ENCODE results near the gene DNAJA4.

The DNAJA4 gene

DNA sequence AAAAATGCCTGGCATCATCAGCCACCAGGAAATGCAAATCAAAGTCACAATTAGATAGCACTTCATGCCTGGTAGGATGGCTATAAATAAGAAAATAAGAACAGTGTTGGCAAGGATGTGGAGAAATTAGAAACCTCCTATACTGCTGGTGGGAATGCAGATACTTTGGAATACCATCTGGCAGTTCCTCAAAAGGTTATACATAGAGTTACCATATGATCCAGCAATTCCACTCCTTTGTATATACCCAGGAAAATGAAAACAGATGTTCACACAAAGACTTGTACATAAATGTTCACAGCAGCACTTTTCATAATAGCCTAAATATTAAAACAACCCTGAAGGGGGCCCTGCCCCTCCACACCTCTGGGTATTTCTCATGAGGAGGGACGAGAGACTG is 43.6 kb upstream of the DNAJA4 start:
- TF ChIP-seq ZNF558 (tag by site-specific recombination; IDR thresholded peaks at IDR 0.05) (no peak), ZNF140 (tag by site-specific recombination; IDR thresholded peaks at IDR 0.05) (peak; percentile 70; the same call in 1 of the 2 replicates)
- Histone ChIP-seq H3K4me3 (ENCODE audit: low read depth, low read length) (no peak overlapping the region), H3K36me3 (ENCODE audit: control insufficient read depth in 2 of 2, insufficient read depth in 1 of 2, low read length in 2 of 2) (no peaks in the 10 kb centered on the region), H3K4me1 (ENCODE audit: control insufficient read depth, insufficient read depth, low read length) (no peaks in the 10 kb centered on the region), H3K9me3 (ENCODE audit: control insufficient read depth, insufficient read depth, low read depth, low read length) (no peaks in the 10 kb centered on the region), H3K27ac (ENCODE audit: extremely low read depth, low read depth, low read length) (no peak overlapping the region)
- CTCF ChIA-PET = interaction anchor here (0.6 kb wide), 1 partner anchor 44 kb away, joined by 3 read pairs; no protein-coding TSS in a partner anchor
- POLR2A ChIA-PET = no interaction called here

DNA sequence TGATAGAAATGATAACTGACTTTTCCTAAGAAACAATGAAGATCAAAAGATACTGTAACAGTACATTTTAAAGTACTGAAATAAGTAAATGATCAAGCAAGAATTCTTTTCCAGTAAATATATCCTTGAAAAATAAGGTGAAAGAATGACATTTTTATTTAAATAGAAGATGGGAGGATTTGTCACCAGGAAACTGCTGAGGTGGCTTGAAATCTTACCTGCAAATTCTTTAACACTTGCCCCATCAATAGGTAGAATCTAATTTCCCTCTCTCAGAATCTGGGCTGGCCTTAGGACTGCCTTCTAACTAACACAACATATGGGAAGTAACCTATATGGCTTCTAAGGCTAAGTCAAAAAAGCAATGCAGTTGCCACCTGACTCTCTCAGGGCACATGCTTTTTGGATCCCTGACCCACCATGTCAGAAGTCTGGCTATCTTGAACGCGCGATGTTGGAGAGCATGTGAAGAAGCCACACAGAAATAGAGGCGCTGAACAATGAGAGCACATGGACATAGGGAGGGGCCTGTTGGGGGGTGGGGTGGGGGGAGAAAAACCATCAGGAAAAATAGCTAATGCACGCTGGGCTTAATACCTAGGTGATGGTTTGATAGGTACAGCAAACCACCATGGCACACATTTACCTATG is 41.5 kb upstream of the DNAJA4 start:
- H3K27ac ChIP-seq (ENCODE audit: extremely low read depth, low read depth, low read length) = no peak overlapping the region
- H3K4me3 ChIP-seq (ENCODE audit: low read depth, low read length) = no peak overlapping the region
- H3K9me3 ChIP-seq (ENCODE audit: control insufficient read depth, insufficient read depth, low read depth, low read length) = no peaks in the 10 kb centered on the region
- TF ChIP-seq SCRT1 (tag by site-specific recombination; IDR thresholded peaks at IDR 0.05; ENCODE audit: borderline replicate concordance) (no peak), ZNF114 (tag by site-specific recombination; IDR thresholded peaks at IDR 0.05) (no peak), ZNF239 (tag by site-specific recombination; IDR thresholded peaks at IDR 0.05) (no peak), ZNF585B (tag by site-specific recombination; IDR thresholded peaks at IDR 0.05) (no peak), ZNF354C (tag by site-specific recombination; IDR thresholded peaks at IDR 0.05; ENCODE audit: borderline replicate concordance, low read depth) (no peak), ZNF19 (tag by site-specific recombination; IDR thresholded peaks at IDR 0.05; ENCODE audit: low read depth) (no peak), ZNF747 (tag by site-specific recombination; IDR thresholded peaks at IDR 0.05) (no peak), ZNF473 (tag by site-specific recombination; IDR thresholded peaks at IDR 0.05) (no peak), ZNF433 (tag by site-specific recombination; IDR thresholded peaks at IDR 0.05; ENCODE audit: low read depth) (no peak), ZNF843 (tag by site-specific recombination; IDR thresholded peaks at IDR 0.05) (no peak), ZBTB17 (tag by site-specific recombination; IDR thresholded peaks at IDR 0.05) (no peak), ZNF426 (tag by site-specific recombination; IDR thresholded peaks at IDR 0.05) (no peak)
- TF ChIP-seq, protein P1, sequence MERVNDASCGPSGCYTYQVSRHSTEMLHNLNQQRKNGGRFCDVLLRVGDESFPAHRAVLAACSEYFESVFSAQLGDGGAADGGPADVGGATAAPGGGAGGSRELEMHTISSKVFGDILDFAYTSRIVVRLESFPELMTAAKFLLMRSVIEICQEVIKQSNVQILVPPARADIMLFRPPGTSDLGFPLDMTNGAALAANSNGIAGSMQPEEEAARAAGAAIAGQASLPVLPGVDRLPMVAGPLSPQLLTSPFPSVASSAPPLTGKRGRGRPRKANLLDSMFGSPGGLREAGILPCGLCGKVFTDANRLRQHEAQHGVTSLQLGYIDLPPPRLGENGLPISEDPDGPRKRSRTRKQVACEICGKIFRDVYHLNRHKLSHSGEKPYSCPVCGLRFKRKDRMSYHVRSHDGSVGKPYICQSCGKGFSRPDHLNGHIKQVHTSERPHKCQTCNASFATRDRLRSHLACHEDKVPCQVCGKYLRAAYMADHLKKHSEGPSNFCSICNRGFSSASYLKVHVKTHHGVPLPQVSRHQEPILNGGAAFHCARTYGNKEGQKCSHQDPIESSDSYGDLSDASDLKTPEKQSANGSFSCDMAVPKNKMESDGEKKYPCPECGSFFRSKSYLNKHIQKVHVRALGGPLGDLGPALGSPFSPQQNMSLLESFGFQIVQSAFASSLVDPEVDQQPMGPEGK (tag by site-specific recombination; IDR thresholded peaks at IDR 0.05) = no peak
- TF ChIP-seq, protein P2, sequence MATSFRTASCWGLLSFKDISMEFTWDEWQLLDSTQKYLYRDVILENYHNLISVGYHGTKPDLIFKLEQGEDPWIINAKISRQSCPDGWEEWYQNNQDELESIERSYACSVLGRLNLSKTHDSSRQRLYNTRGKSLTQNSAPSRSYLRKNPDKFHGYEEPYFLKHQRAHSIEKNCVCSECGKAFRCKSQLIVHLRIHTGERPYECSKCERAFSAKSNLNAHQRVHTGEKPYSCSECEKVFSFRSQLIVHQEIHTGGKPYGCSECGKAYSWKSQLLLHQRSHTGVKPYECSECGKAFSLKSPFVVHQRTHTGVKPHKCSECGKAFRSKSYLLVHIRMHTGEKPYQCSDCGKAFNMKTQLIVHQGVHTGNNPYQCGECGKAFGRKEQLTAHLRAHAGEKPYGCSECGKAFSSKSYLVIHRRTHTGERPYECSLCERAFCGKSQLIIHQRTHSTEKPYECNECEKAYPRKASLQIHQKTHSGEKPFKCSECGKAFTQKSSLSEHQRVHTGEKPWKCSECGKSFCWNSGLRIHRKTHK (tag by site-specific recombination; IDR thresholded peaks at IDR 0.05) = no peak
- TF ChIP-seq, protein P3, sequence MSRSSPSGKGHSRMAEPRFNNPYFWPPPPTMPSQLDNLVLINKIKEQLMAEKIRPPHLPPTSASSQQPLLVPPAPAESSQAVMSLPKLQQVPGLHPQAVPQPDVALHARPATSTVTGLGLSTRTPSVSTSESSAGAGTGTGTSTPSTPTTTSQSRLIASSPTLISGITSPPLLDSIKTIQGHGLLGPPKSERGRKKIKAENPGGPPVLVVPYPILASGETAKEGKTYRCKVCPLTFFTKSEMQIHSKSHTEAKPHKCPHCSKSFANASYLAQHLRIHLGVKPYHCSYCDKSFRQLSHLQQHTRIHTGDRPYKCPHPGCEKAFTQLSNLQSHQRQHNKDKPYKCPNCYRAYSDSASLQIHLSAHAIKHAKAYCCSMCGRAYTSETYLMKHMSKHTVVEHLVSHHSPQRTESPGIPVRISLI (tag by site-specific recombination; IDR thresholded peaks at IDR 0.05) = no peak
- H3K36me3 ChIP-seq (ENCODE audit: control insufficient read depth in 2 of 2, insufficient read depth in 1 of 2, low read length in 2 of 2) = no peaks in the 10 kb centered on the region
- no peaks in the 10 kb centered on the region for H3K4me1 ChIP-seq (ENCODE audit: control insufficient read depth, insufficient read depth, low read length)
- ChIA-PET CTCF (interaction anchor here (0.9 to 2.2 kb wide), 2 partner anchors 8 to 17 kb away, joined by 3 to 17 read pairs; no protein-coding TSS in a partner anchor), POLR2A (interaction anchor here (1.2 kb wide), 1 partner anchor 10 kb away, joined by 3 read pairs; no protein-coding TSS in a partner anchor)

Measured in HEK293 (cell line).